GM21526 (cell line): ENCODE results near the gene NR2F6.
"Not testable (repeated sequence)": the region's sequence is repeated elsewhere in the genome, so short reads cannot be mapped to it uniquely, and the experiment has no call there.

Source experiments
- ATAC-seq: cut with Tn5 transposase; IDR thresholded peaks from one replicate; pipeline ENCODE4 v1.9.1; 2021; ENCODE audit warnings: moderate library complexity; ENCODE audit not compliant: unreplicated experiment, low FRiP score

The NR2F6 gene

GRCh38 chr19:17214508-17215126 lies 31.1 kb downstream of the NR2F6 start:
- ATAC-seq: no peak

GRCh38 chr19:17213334-17213733 lies 32.4 kb downstream of the NR2F6 start:
- ATAC-seq: no peak

- ATAC-seq: no peak
These were observed 33.9 kb downstream of the NR2F6 start for GRCh38 chr19:17211547-17212446.

- ATAC-seq: no peak
These were observed 35.4 kb downstream of the NR2F6 start for GRCh38 chr19:17210296-17210695.

- ATAC-seq: no peak
These were observed 36.3 kb downstream of the NR2F6 start for GRCh38 chr19:17209126-17210036.

- ATAC-seq: no peak
These were observed 38.8 kb downstream of the NR2F6 start for GRCh38 chr19:17206736-17207581.

GRCh38 chr19:17205237-17206140 lies 40.2 kb downstream of the NR2F6 start:
- ATAC-seq: no peak

GRCh38 chr19:17202713-17203112 lies 43.0 kb downstream of the NR2F6 start:
- no peak for ATAC-seq

- no peak for ATAC-seq
These were observed 43.5 kb downstream of the NR2F6 start for GRCh38 chr19:17202249-17202648.

GRCh38 chr19:17200408-17201079 lies 45.2 kb downstream of the NR2F6 start:
- ATAC-seq: no peak

- no peak for ATAC-seq
These were observed 48.1 kb downstream of the NR2F6 start for GRCh38 chr19:17197666-17198065.

- no peak for ATAC-seq
These were observed 49.1 kb downstream of the NR2F6 start for GRCh38 chr19:17196610-17197009.

- no peak for ATAC-seq
These were observed 50.6 kb downstream of the NR2F6 start for GRCh38 chr19:17195106-17195505.

GRCh38 chr19:17194608-17195007 lies 51.1 kb downstream of the NR2F6 start:
- ATAC-seq: no peak

- ATAC-seq: no peak
These were observed 53.0 kb downstream of the NR2F6 start for GRCh38 chr19:17192751-17193150.

- ATAC-seq: not testable (repeated sequence)
These were observed 54.0 kb downstream of the NR2F6 start for GRCh38 chr19:17191736-17192135.

GRCh38 chr19:17185590-17185989 lies 60.1 kb downstream of the NR2F6 start:
- no peak for ATAC-seq

GRCh38 chr19:17184371-17184841 lies 61.3 kb downstream of the NR2F6 start:
- ATAC-seq: no peak
